Subcutaneous adipose tissue (tissue), 4 donors: Measurements from ENCODE around the gene CRYBB1. TPM values are rescaled to one million over a fixed set of nuclear protein-coding genes. Genes with fewer than 3 reads are reported as not detected.

Experiments used
- CTCF ChIP-seq: fragments of 450-650 bp; IDR thresholded peaks from one replicate; pipeline ENCODE4 v1.5.1; 2016; ENCODE audit warnings: low read depth, mild to moderate bottlenecking, control low read depth, antibody characterized with exemption, moderate library complexity
- total RNA-seq, 4 donors: library from RNA; depleted of rRNA; stranded (reverse); fragments of >200 nt; gene quantifications; one replicate each; pipeline ENCODE4 v1.1.0, GENCODE V29; 2016

CRYBB1 gene
- total RNA-seq, 4 donors from 2014 or later = 0.75 to 3.7 (median 1.0) TPM

DNA sequence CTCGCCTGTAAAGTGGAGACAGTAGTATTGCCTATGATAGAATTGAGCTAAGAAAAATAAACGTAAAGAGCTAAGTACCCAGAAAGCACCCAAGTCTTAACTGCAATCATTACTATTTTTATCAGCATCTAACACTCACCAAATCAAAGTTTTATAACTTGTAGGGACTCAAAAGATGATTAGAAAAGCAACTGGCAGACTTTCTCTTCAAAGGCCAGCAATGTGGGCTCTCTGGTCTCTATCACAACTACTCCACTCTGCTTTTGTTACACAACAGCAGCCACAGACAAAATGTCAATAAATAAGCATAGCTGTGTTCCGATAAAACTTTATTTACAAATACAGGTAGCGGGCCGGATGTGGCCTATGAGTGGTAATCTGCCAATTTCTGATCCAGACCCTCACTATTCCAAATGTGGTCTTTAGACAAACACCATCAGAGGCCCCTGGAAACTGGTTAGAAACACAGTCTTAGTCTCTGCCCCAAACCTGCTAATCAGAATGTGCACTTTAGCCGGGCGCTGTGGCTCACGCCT is 36.1 kb downstream of the CRYBB1 start:
- no peak for TF ChIP-seq CTCF

DNA sequence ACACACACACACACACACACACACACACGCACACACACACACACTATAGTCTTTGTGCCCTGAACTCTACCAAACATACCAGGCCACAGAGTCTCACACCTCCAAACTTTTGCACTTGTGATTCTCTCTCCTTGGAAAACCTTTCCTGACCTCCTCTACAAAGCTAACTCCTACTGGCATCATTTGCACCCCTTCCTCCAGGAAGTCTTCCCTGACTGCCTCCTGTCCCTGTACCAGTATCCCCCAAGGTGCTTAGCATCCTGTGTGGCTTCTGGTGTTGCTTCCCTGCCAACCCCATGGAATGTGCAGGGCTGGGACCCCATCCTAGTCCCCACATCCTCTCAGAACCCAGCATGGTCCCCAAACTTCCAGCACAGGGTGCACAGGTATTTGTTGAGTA is 36.8 kb downstream of the CRYBB1 start:
- TF ChIP-seq CTCF = no peak

GRCh38 chr22:26580240-26580962 is 37.4 kb downstream of the CRYBB1 start:
- TF ChIP-seq CTCF = no peak

DNA sequence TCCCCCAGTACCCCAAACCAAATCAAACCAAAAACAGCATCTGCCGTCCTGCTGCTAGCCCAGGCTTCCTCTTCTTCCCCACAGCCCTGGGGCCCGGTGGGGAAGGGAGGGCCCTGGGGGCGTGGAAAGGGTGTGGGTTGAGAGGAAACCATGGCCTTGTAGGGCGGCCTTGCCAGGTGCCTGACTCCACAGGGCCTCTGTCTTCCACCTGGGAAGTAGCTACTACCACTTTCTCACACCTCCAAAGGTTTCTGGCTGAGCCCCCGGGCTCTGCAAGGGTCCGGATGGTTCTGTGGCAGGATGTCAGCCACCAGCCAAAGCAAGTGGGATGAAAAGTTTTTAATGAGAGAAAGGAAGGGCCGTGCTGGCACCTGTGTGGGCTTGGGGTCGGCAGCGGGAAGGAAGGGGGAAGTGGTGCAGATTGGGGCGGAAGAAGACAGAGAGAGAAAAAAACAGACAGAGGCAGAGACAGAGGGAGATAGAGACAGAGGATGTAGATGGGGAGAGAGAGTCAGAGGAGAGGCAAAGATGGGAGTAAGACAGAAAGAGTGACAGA is 38.4 kb downstream of the CRYBB1 start:
- no peak for TF ChIP-seq CTCF

DNA sequence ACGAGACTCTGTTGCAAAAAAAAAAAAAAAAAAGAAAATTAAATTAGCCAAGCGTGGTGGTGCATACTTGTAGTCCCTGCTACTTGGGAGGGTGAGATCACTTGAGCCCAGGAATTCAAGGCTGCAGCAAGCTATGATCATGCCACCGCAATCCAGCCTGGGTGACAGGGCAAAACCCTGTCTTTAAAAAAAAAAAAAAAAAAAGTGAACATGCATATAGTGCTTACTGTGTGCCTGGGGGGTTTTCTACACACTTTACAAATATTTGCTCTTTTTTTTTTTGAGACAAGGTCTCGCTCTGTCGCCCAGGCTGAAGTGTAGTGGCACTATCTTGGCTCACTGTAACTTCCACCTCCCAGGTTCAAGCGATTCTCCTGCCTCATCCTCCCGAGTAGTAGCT is 40.7 kb downstream of the CRYBB1 start:
- TF ChIP-seq CTCF = no peak

DNA sequence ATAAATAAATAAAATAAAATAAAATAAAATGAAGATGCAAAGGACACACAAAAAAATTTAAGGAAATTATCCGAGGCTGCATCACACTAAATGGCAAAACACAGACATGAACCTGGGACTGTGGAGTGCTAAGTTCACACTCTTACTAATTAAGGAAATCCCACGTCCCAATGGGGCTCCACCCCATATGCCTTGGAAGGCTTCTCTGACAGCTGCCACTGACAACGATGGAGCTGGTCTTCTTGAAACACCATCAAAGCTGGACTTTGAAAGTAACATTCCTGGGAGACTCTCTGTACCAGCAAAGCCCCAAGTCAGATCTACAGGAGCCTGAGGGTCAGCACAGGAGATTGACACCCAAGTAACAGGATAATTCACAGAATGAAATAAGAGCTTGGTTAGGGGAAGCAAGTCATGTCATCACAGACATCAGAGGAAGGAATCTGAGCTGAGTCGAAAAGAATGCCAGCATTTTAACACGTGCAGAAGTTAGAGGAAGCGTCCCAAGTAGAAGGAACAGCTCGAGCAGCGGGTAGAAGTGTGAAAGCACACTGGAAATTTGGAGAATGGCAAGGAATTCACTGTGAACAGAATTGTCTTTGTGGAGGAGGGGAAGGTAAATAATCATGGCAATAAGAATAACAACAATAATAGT is 41.7 kb downstream of the CRYBB1 start:
- TF ChIP-seq CTCF = no peak
